ENCODE data around the gene CABP4. TPM values are rescaled to one million over a fixed set of nuclear protein-coding genes. Genes with fewer than 3 reads are reported as not detected.
A peak's percentile ranks its signal among the peaks of the same experiment; 100 is the strongest.

The CABP4 gene
- total and polyA plus RNA-seq, 10 of the 15 experiments (the other 5 are each of a cell fraction or from before 2014, with no cell fraction given), result 0.04 to 0.41 (median 0.14) TPM; not detected in 2

- peak; percentile 95 for TF ChIP-seq POLR2A (IDR thresholded peaks at IDR 0.05; ENCODE audit: low read depth, low read length)
- TF ChIP-seq, protein P1, sequence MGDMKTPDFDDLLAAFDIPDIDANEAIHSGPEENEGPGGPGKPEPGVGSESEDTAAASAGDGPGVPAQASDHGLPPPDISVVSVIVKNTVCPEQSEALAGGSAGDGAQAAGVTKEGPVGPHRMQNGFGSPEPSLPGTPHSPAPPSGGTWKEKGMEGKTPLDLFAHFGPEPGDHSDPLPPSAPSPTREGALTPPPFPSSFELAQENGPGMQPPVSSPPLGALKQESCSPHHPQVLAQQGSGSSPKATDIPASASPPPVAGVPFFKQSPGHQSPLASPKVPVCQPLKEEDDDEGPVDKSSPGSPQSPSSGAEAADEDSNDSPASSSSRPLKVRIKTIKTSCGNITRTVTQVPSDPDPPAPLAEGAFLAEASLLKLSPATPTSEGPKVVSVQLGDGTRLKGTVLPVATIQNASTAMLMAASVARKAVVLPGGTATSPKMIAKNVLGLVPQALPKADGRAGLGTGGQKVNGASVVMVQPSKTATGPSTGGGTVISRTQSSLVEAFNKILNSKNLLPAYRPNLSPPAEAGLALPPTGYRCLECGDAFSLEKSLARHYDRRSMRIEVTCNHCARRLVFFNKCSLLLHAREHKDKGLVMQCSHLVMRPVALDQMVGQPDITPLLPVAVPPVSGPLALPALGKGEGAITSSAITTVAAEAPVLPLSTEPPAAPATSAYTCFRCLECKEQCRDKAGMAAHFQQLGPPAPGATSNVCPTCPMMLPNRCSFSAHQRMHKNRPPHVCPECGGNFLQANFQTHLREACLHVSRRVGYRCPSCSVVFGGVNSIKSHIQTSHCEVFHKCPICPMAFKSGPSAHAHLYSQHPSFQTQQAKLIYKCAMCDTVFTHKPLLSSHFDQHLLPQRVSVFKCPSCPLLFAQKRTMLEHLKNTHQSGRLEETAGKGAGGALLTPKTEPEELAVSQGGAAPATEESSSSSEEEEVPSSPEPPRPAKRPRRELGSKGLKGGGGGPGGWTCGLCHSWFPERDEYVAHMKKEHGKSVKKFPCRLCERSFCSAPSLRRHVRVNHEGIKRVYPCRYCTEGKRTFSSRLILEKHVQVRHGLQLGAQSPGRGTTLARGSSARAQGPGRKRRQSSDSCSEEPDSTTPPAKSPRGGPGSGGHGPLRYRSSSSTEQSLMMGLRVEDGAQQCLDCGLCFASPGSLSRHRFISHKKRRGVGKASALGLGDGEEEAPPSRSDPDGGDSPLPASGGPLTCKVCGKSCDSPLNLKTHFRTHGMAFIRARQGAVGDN (IDR thresholded peaks at IDR 0.05), result peak; percentile 85
- no peak for TF ChIP-seq MEF2A (IDR thresholded peaks at IDR 0.05; ENCODE audit: insufficient read depth, low read depth, low read length)
- TF ChIP-seq, protein P2, sequence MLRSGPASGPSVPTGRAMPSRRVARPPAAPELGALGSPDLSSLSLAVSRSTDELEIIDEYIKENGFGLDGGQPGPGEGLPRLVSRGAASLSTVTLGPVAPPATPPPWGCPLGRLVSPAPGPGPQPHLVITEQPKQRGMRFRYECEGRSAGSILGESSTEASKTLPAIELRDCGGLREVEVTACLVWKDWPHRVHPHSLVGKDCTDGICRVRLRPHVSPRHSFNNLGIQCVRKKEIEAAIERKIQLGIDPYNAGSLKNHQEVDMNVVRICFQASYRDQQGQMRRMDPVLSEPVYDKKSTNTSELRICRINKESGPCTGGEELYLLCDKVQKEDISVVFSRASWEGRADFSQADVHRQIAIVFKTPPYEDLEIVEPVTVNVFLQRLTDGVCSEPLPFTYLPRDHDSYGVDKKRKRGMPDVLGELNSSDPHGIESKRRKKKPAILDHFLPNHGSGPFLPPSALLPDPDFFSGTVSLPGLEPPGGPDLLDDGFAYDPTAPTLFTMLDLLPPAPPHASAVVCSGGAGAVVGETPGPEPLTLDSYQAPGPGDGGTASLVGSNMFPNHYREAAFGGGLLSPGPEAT (IDR thresholded peaks at IDR 0.05; ENCODE audit: low read depth), result 0 out of 2 replicates have a peak, but pooled peaks have one; percentile 23
- peak in 1 of 2 experiments; percentile 14; a peak in 1 of 4 replicates for TF ChIP-seq IKZF2 (IDR thresholded peaks at IDR 0.05)
- TF ChIP-seq NBN (IDR thresholded peaks at IDR 0.05), result 0 out of 2 replicates have a peak, but pooled peaks have one; percentile 32
- peak; percentile 74 for TF ChIP-seq MEF2B (IDR thresholded peaks at IDR 0.05; ENCODE audit: partially characterized antibody, poor library complexity, severe bottlenecking)
- peak; percentile 25; the same call in 1 of the 2 replicates for TF ChIP-seq IKZF1 (conservative IDR thresholded peaks at IDR 0.05)
- TF ChIP-seq SPI1 (IDR thresholded peaks at IDR 0.05; ENCODE audit: borderline replicate concordance, insufficient read depth, low read depth, low read length), result peak; percentile 4; the same call in 1 of the 2 replicates
- TF ChIP-seq DPF2 (IDR thresholded peaks at IDR 0.05), result peak; percentile 53; the same call in 1 of the 2 replicates
- TF ChIP-seq, protein P3, sequence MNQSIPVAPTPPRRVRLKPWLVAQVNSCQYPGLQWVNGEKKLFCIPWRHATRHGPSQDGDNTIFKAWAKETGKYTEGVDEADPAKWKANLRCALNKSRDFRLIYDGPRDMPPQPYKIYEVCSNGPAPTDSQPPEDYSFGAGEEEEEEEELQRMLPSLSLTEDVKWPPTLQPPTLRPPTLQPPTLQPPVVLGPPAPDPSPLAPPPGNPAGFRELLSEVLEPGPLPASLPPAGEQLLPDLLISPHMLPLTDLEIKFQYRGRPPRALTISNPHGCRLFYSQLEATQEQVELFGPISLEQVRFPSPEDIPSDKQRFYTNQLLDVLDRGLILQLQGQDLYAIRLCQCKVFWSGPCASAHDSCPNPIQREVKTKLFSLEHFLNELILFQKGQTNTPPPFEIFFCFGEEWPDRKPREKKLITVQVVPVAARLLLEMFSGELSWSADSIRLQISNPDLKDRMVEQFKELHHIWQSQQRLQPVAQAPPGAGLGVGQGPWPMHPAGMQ (IDR thresholded peaks at IDR 0.05; ENCODE audit: borderline replicate concordance), result no peak
- no peak for TF ChIP-seq NRF1 (conservative IDR thresholded peaks at IDR 0.05; ENCODE audit: low read depth, low read length)
- peak; percentile 22 for TF ChIP-seq RUNX3 (IDR thresholded peaks at IDR 0.05; ENCODE audit: low read length)
- TF ChIP-seq, protein P4, sequence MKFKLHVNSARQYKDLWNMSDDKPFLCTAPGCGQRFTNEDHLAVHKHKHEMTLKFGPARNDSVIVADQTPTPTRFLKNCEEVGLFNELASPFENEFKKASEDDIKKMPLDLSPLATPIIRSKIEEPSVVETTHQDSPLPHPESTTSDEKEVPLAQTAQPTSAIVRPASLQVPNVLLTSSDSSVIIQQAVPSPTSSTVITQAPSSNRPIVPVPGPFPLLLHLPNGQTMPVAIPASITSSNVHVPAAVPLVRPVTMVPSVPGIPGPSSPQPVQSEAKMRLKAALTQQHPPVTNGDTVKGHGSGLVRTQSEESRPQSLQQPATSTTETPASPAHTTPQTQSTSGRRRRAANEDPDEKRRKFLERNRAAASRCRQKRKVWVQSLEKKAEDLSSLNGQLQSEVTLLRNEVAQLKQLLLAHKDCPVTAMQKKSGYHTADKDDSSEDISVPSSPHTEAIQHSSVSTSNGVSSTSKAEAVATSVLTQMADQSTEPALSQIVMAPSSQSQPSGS (IDR thresholded peaks at IDR 0.05; ENCODE audit: low read length), result no peak
- TF ChIP-seq, protein P5, sequence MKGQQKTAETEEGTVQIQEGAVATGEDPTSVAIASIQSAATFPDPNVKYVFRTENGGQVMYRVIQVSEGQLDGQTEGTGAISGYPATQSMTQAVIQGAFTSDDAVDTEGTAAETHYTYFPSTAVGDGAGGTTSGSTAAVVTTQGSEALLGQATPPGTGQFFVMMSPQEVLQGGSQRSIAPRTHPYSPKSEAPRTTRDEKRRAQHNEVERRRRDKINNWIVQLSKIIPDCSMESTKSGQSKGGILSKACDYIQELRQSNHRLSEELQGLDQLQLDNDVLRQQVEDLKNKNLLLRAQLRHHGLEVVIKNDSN (IDR thresholded peaks at IDR 0.05; ENCODE audit: borderline replicate concordance, extremely low read length, insufficient read depth, low read depth, low read length), result peak; percentile 79
- TF ChIP-seq E2F4 (IDR thresholded peaks at IDR 0.05; ENCODE audit: low read depth, low read length), result no peak
- peak; percentile 78; the same call in 1 of the 2 replicates for TF ChIP-seq NR2F1 (conservative IDR thresholded peaks at IDR 0.05)
These were observed 9.4 kb downstream of the CABP4 start (continued) for GRCh38 chr11:67464411-67465188.

Data from GM12878 (cell line).